Keratinocyte (primary cell): ENCODE results near the gene EML5. TPM values are rescaled to one million over a fixed set of nuclear protein-coding genes. Genes with fewer than 3 reads are reported as not detected.

ENCODE experiments used
- DNase-seq: peaks from one replicate; pipeline ENCODE4 v3.0.0-alpha.2; 2011; ENCODE audit warnings: low read depth, missing footprints, low spot score
- FAIRE-seq: peaks from 2 replicates; lab custom pipeline; 2011; peaks lifted over from hg19 to GRCh38; lab: Jason Lieb, UNC
- H2AFZ ChIP-seq: 2 replicates; pipeline ENCODE4 v1.6.0; 2012; ENCODE audit warnings: low read length, control low read depth, inconsistent platforms; ENCODE audit not compliant: control insufficient read depth
- H3K27ac ChIP-seq: 2 replicates; pipeline ENCODE4 v1.5.1; 2011; ENCODE audit warnings: low read length; ENCODE audit not compliant: control insufficient read depth, insufficient read depth
- H3K27me3 ChIP-seq: 3 replicates; pipeline ENCODE4 v1.6.0; 2011; ENCODE audit warnings: low read length; ENCODE audit not compliant: control insufficient read depth, insufficient read depth; ENCODE audit errors: extremely low read depth
- H3K36me3 ChIP-seq, 2 experiments: 2 replicates in 1 of 2; 3 replicates in 1 of 2; pipeline ENCODE4 v1.5.1; 2011; ENCODE audit warnings: low read length in 2 of 2, mild to moderate bottlenecking in 1 of 2; ENCODE audit not compliant: control insufficient read depth in 2 of 2, insufficient read depth in 2 of 2; ENCODE audit errors: extremely low read depth in 1 of 2
- H3K4me1 ChIP-seq: 3 replicates; pipeline ENCODE4 v1.5.1; 2011; ENCODE audit warnings: low read length; ENCODE audit not compliant: control insufficient read depth, insufficient read depth; ENCODE audit errors: extremely low read depth
- H3K4me2 ChIP-seq: 3 replicates; pipeline ENCODE4 v1.6.0; 2011; ENCODE audit warnings: low read depth, low read length; ENCODE audit not compliant: control insufficient read depth, insufficient read depth; ENCODE audit errors: extremely low read depth
- H3K4me3 ChIP-seq, 3 experiments: fragments of 200-600 bp in 1 of 3; sonication (generic) in 1 of 3; 2 replicates in 2 of 3; 3 replicates in 1 of 3; pipeline ENCODE4 v1.5.1; 2011 to 2016; ENCODE audit warnings: low read length in 3 of 3, mild to moderate bottlenecking in 3 of 3, control low read depth in 2 of 3, inconsistent platforms in 1 of 3, low read depth in 1 of 3, mixed read lengths in 1 of 3, mixed run types in 1 of 3, moderate library complexity in 1 of 3; ENCODE audit not compliant: control insufficient read depth in 2 of 3, insufficient read depth in 2 of 3; ENCODE audit errors: extremely low read depth in 1 of 3
- H3K79me2 ChIP-seq: 2 replicates; pipeline ENCODE4 v1.6.0; 2012; ENCODE audit warnings: low read length; ENCODE audit not compliant: control insufficient read depth, insufficient read depth
- H3K9ac ChIP-seq: 3 replicates; pipeline ENCODE4 v1.6.0; 2011; ENCODE audit warnings: low read length; ENCODE audit not compliant: control insufficient read depth, insufficient read depth; ENCODE audit errors: extremely low read depth
- H3K9me1 ChIP-seq: 3 replicates; pipeline ENCODE4 v1.6.0; 2011; ENCODE audit warnings: low read length; ENCODE audit not compliant: control insufficient read depth, insufficient read depth; ENCODE audit errors: extremely low read depth
- H3K9me3 ChIP-seq: 2 replicates; pipeline ENCODE4 v1.5.1; 2012; ENCODE audit warnings: low read depth, low read length; ENCODE audit not compliant: control insufficient read depth
- H4K20me1 ChIP-seq: 3 replicates; pipeline ENCODE4 v1.6.0; 2011; ENCODE audit warnings: low read length; ENCODE audit not compliant: control insufficient read depth, insufficient read depth; ENCODE audit errors: extremely low read depth
- CTCF ChIP-seq, 3 experiments: IDR thresholded peaks in 1 of 3; conservative IDR thresholded peaks in 1 of 3; optimal IDR thresholded peaks in 1 of 3; 2 replicates in 2 of 3; 3 replicates in 1 of 3; pipeline versions ENCODE3 to v1.5.1; 2011; ENCODE audit warnings: low read length in 3 of 3, mild to moderate bottlenecking in 3 of 3, moderate library complexity in 2 of 3, control low read depth in 1 of 3, inconsistent platforms in 1 of 3; ENCODE audit not compliant: insufficient read depth in 2 of 3; ENCODE audit errors: extremely low read depth in 1 of 3
- EZH2 ChIP-seq: IDR thresholded peaks from one replicate; pipeline ENCODE4 v1.6.1; 2012; ENCODE audit warnings: inconsistent platforms, mild to moderate bottlenecking, low read length, moderate library complexity
- dilution Hi-C: fragments of 300-500 bp; cut with MboI; formaldehyde crosslinking; loops from one replicate; pipeline ENCODE4 v1.7.0; 2020; ENCODE audit warnings: low sequenced_read_pairs; ENCODE audit not compliant: extremely low pct_ligation_motif_present
- polyA plus RNA-seq, 5 experiments: library from polyadenylated mRNA; depleted of rRNA in 3 of 5; stranded (reverse) in 3 of 5; stranded (forward) in 1 of 5; unstranded in 1 of 5; fragments of >200 nt; gene quantifications; 1 replicate in 1 of 5; 2 replicates in 3 of 5; 3 replicates in 1 of 5; pipeline versions ENCODE4 v1.2.1 to v1.2.3, GENCODE V29; 2011 to 2012; ENCODE audit warnings: missing spikeins in 2 of 5, low read depth in 1 of 5, low replicate concordance in 1 of 5

EML5 gene
- polyA plus RNA-seq, 1 donor (not counting 4 experiments of a cell fraction or from before 2014, with no cell fraction given): 1.4 TPM

- Histone ChIP-seq H3K79me2 (no peaks in the 10 kb centered on the region), H3K4me2 (peak overlapping the region; percentile 35), H3K36me3 (no peaks in the 10 kb centered on the region), H4K20me1 (no peaks in the 10 kb centered on the region), H3K4me1 (peaks cover 29% of the 10 kb centered on the region), H3K27me3 (no peaks in the 10 kb centered on the region), H3K9ac (no peak overlapping the region), H3K9me1 (no peaks in the 10 kb centered on the region), H2AFZ (no peak overlapping the region), H3K27ac (no peak overlapping the region), H3K4me3 (no peak overlapping the region), H3K9me3 (no peaks in the 10 kb centered on the region)
- FAIRE-seq (peak; percentile 66), DNase-seq (no peak)
- no peak for TF ChIP-seq CTCF (optimal IDR thresholded peaks at IDR 0.05 in 1 of 3, IDR thresholded peaks at IDR 0.05 in 1 of 3, conservative IDR thresholded peaks at IDR 0.05 in 1 of 3; ENCODE audit: extremely low read depth in 1 of 3, insufficient read depth in 2 of 3, low read length in 3 of 3)
- no peak for TF ChIP-seq EZH2
- dilution Hi-C loops: no loop called here
These were observed 96.9 kb downstream of the EML5 start for GRCh38 chr14:88695870-88696269.

GRCh38 chr14:88688386-88688785 lies 104.4 kb downstream of the EML5 start:
- Histone ChIP-seq H3K9ac (no peak overlapping the region), H3K4me3 (no peak overlapping the region), H3K36me3 (no peaks in the 10 kb centered on the region), H3K4me1 (no peaks in the 10 kb centered on the region), H4K20me1 (no peaks in the 10 kb centered on the region), H3K79me2 (no peaks in the 10 kb centered on the region), H3K9me3 (no peaks in the 10 kb centered on the region), H2AFZ (no peak overlapping the region), H3K9me1 (no peaks in the 10 kb centered on the region), H3K27ac (no peak overlapping the region), H3K27me3 (no peaks in the 10 kb centered on the region), H3K4me2 (no peak overlapping the region)
- FAIRE-seq (no peak), DNase-seq (no peak)
- dilution Hi-C loops: no loop called here
- no peak for TF ChIP-seq EZH2

GRCh38 chr14:88683119-88683518 lies 109.6 kb downstream of the EML5 start:
- no peak for DNase-seq
- H3K79me2 ChIP-seq: no peaks in the 10 kb centered on the region
- no peak overlapping the region for H3K4me3 ChIP-seq
- H3K9me1 ChIP-seq: no peaks in the 10 kb centered on the region
- no peak for FAIRE-seq
- no peak overlapping the region for H2AFZ ChIP-seq
- no peaks in the 10 kb centered on the region for H3K4me1 ChIP-seq
- no peak overlapping the region for H3K27ac ChIP-seq
- no peaks in the 10 kb centered on the region for H4K20me1 ChIP-seq
- H3K36me3 ChIP-seq: no peaks in the 10 kb centered on the region
- no peaks in the 10 kb centered on the region for H3K9me3 ChIP-seq
- H3K4me2 ChIP-seq: no peak overlapping the region
- dilution Hi-C loops: no loop called here
- H3K27me3 ChIP-seq: no peaks in the 10 kb centered on the region
- H3K9ac ChIP-seq: no peak overlapping the region
- TF ChIP-seq EZH2 (no peak), CTCF (optimal IDR thresholded peaks at IDR 0.05 in 1 of 3, IDR thresholded peaks at IDR 0.05 in 1 of 3, conservative IDR thresholded peaks at IDR 0.05 in 1 of 3; ENCODE audit: extremely low read depth in 1 of 3, insufficient read depth in 2 of 3, low read length in 3 of 3) (no peak)
